ENCODE measurements around the gene PRIM2. TPM values are rescaled to one million over a fixed set of nuclear protein-coding genes. Genes with fewer than 3 reads are reported as not detected.
"Not testable (repeated sequence)": the region's sequence is repeated elsewhere in the genome, so short reads cannot be mapped to it uniquely, and the experiment has no call there.

PRIM2 gene
- total and polyA plus RNA-seq, 2 of the 4 experiments (the other 2 are of a cell fraction) = 11.8 to 37.5 TPM

DNA sequence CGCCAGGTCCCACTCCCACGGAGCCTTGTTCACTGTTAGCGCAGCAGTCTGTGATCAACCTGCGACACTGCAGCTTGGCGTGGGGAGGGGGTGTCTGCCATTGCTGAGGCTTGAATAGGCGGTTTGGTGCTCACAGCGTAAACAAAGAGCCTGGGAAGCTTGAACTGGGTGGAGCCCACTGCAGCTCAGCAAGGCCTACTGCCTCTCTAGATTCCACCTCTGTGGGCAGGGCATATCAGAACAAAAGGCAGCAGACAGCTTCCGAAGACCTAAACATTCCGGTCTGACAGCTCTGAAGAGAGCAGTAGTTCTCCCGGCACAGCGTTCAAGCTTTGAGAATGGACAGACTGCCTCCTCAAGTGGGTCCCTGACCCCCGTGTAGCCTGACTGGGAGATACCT lies 29.3 kb upstream of the PRIM2 start:
- H3K18ac ChIP-seq (ENCODE audit: low read depth, low read length); H3K4me2 ChIP-seq (ENCODE audit: low read depth, low read length); H3K27ac ChIP-seq (ENCODE audit: insufficient read depth, low read length); H3K9me1 ChIP-seq (ENCODE audit: insufficient read depth, low read length); H2BK20ac ChIP-seq (ENCODE audit: low read depth, low read length); H4K91ac ChIP-seq (ENCODE audit: insufficient read depth, low read depth, low read length); H3K4ac ChIP-seq (ENCODE audit: low read depth, low read length); CTCF ChIA-PET; ATAC-seq (ENCODE audit: low read depth); intact Hi-C loops (cut with micrococcal nuclease); dilution Hi-C loops (cut with HindIII; ENCODE audit: low sequenced_read_pairs, unreplicated experiment); H2BK5ac ChIP-seq (ENCODE audit: low read depth, low read length, poor library complexity, severe bottlenecking); in situ Hi-C loops (cut with MboI; ENCODE audit: low sequenced_read_pairs); H3K9me3 ChIP-seq (ENCODE audit: control insufficient read depth, insufficient read depth, low read length); H4K5ac ChIP-seq (ENCODE audit: low read depth, low read length); H2AK5ac ChIP-seq (ENCODE audit: low read depth, low read length); H2BK120ac ChIP-seq (ENCODE audit: low read depth, low read length); H4K20me1 ChIP-seq (ENCODE audit: insufficient read depth, low read length); H3K4me3 ChIP-seq (ENCODE audit: insufficient read depth, low read depth, low read length); POLR2A ChIA-PET (ENCODE audit: unreplicated experiment); H3K79me1 ChIP-seq (ENCODE audit: low read depth in 1 of 2, low read length in 2 of 2); BruUV-seq (replicated peaks); DNase-seq; H3K56ac ChIP-seq (ENCODE audit: extremely low read depth, insufficient read depth, low read length); H3K36me3 ChIP-seq (ENCODE audit: control insufficient read depth, insufficient read depth, low read length); H2BK15ac ChIP-seq (ENCODE audit: low read depth, low read length); H3K23ac ChIP-seq (ENCODE audit: low read depth, low read length); H3K9ac ChIP-seq (ENCODE audit: low read depth, low read length); H2AFZ ChIP-seq (replicated peaks; ENCODE audit: low read length, poor library complexity); H3K27me3 ChIP-seq (ENCODE audit: control insufficient read depth, insufficient read depth, low read length); H4K8ac ChIP-seq (ENCODE audit: low read depth in 2 of 2, low read length in 2 of 2); H2AK9ac ChIP-seq (replicated peaks; ENCODE audit: low read depth, low read length, poor library complexity); H3K4me1 ChIP-seq (ENCODE audit: control insufficient read depth, insufficient read depth, low read length); H3K14ac ChIP-seq (replicated peaks; ENCODE audit: low read depth, low read length): not testable (repeated sequence)
- WGBS, 2 experiments (ENCODE audit: extremely low coverage in 2 of 2, insufficient read length in 1 of 2) = 80% methylated on average over 1 of the region's 12 CpGs; no CpG with 5 or more reads in 1 of the 2 experiments

DNA sequence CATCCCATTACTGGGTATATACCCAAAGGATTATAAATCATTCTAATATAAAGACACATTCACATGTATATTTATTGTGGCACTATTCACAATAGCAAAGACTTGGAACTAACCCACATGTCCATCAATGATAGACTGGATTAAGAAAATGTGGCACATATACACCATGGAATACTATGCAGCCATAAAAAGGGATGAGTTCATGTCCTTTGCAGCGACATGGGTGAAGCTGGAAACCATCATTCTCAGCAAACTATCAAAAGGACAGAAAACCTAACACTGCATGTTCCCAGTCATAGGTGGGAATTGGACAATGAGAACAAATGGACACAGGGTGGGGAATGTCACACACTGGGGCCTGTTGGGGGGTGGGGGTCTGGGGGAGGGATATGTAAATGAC lies 24.0 kb upstream of the PRIM2 start:
- H4K8ac ChIP-seq (ENCODE audit: low read depth in 2 of 2, low read length in 2 of 2); H3K79me1 ChIP-seq (ENCODE audit: low read depth in 1 of 2, low read length in 2 of 2); H3K4me2 ChIP-seq (ENCODE audit: low read depth, low read length); H3K36me3 ChIP-seq (ENCODE audit: control insufficient read depth, insufficient read depth, low read length); H2AFZ ChIP-seq (replicated peaks; ENCODE audit: low read length, poor library complexity); H3K23ac ChIP-seq (ENCODE audit: low read depth, low read length); H3K9me1 ChIP-seq (ENCODE audit: insufficient read depth, low read length); dilution Hi-C loops (cut with HindIII; ENCODE audit: low sequenced_read_pairs, unreplicated experiment); H4K91ac ChIP-seq (ENCODE audit: insufficient read depth, low read depth, low read length); H4K5ac ChIP-seq (ENCODE audit: low read depth, low read length); BruUV-seq (replicated peaks); H2BK5ac ChIP-seq (ENCODE audit: low read depth, low read length, poor library complexity, severe bottlenecking); H3K27me3 ChIP-seq (ENCODE audit: control insufficient read depth, insufficient read depth, low read length); H3K27ac ChIP-seq (ENCODE audit: insufficient read depth, low read length); H3K14ac ChIP-seq (replicated peaks; ENCODE audit: low read depth, low read length); DNase-seq; H3K56ac ChIP-seq (ENCODE audit: extremely low read depth, insufficient read depth, low read length); H3K9me3 ChIP-seq (ENCODE audit: control insufficient read depth, insufficient read depth, low read length); H3K4ac ChIP-seq (ENCODE audit: low read depth, low read length); H2AK9ac ChIP-seq (replicated peaks; ENCODE audit: low read depth, low read length, poor library complexity); H2BK20ac ChIP-seq (ENCODE audit: low read depth, low read length); CTCF ChIA-PET; POLR2A ChIA-PET (ENCODE audit: unreplicated experiment); H3K18ac ChIP-seq (ENCODE audit: low read depth, low read length); ATAC-seq (ENCODE audit: low read depth); H2BK120ac ChIP-seq (ENCODE audit: low read depth, low read length); H3K4me3 ChIP-seq (ENCODE audit: insufficient read depth, low read depth, low read length); H3K4me1 ChIP-seq (ENCODE audit: control insufficient read depth, insufficient read depth, low read length); H4K20me1 ChIP-seq (ENCODE audit: insufficient read depth, low read length); in situ Hi-C loops (cut with MboI; ENCODE audit: low sequenced_read_pairs); intact Hi-C loops (cut with micrococcal nuclease); H2BK15ac ChIP-seq (ENCODE audit: low read depth, low read length); H2AK5ac ChIP-seq (ENCODE audit: low read depth, low read length); H3K9ac ChIP-seq (ENCODE audit: low read depth, low read length): not testable (repeated sequence)
- WGBS, 2 experiments (ENCODE audit: extremely low coverage in 2 of 2, insufficient read length in 1 of 2) = no CpG with 5 or more reads among the region's 1 CpG

Data from IMR-90 (cell line).